Measurements from ENCODE around the gene NAA25. TPM values are rescaled to one million over a fixed set of nuclear protein-coding genes. Genes with fewer than 3 reads are reported as not detected.

The NAA25 gene
- total and polyA plus RNA-seq, 9 of the 15 experiments (the other 6 are each of a cell fraction or from before 2014, with no cell fraction given), result 26.6 to 59.6 (median 48.9) TPM

- TF ChIP-seq, protein P1, sequence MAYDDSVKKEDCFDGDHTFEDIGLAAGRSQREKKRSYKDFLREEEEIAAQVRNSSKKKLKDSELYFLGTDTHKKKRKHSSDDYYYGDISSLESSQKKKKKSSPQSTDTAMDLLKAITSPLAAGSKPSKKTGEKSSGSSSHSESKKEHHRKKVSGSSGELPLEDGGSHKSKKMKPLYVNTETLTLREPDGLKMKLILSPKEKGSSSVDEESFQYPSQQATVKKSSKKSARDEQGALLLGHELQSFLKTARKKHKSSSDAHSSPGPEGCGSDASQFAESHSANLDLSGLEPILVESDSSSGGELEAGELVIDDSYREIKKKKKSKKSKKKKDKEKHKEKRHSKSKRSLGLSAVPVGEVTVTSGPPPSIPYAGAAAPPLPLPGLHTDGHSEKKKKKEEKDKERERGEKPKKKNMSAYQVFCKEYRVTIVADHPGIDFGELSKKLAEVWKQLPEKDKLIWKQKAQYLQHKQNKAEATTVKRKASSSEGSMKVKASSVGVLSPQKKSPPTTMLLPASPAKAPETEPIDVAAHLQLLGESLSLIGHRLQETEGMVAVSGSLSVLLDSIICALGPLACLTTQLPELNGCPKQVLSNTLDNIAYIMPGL (CRISPR knock-in tag; IDR thresholded peaks at IDR 0.05), result peak; percentile 80
- TF ChIP-seq FOXJ2 (tag; IDR thresholded peaks at IDR 0.05), result 0 out of 2 replicates have a peak, but pooled peaks have one; percentile 9
- TF ChIP-seq KLF6 (CRISPR knock-in tag; IDR thresholded peaks at IDR 0.05; ENCODE audit: borderline replicate concordance), result no peak
- peak in 1 of 2 experiments; percentile 57; a peak in 1 of 4 replicates for TF ChIP-seq NONO (IDR thresholded peaks at IDR 0.05; ENCODE audit: low read depth in 2 of 2, low read length in 1 of 2)
- TF ChIP-seq HMG20A (CRISPR knock-in tag; conservative IDR thresholded peaks at IDR 0.05), result no peak
- TF ChIP-seq PTTG1 (tag; IDR thresholded peaks at IDR 0.05; ENCODE audit: low read depth), result no peak
- TF ChIP-seq YY1 (IDR thresholded peaks at IDR 0.05; ENCODE audit: borderline replicate concordance in 1 of 3, control insufficient read depth in 1 of 3, extremely low read depth in 1 of 3, insufficient read depth in 3 of 3, insufficient read length in 1 of 3, insufficient replicate concordance in 2 of 3, low read depth in 1 of 3, low read length in 2 of 3), result no peak
- TF ChIP-seq E4F1 (CRISPR knock-in tag; IDR thresholded peaks at IDR 0.05; ENCODE audit: borderline replicate concordance), result no peak
- TF ChIP-seq LARP7 (IDR thresholded peaks at IDR 0.05), result no peak
- no peak for TF ChIP-seq SETDB1 (IDR thresholded peaks at IDR 0.05; ENCODE audit: low read length)
- no peak; the same call in 1 of the 2 replicates for TF ChIP-seq ZNF707 (CRISPR knock-in tag; conservative IDR thresholded peaks at IDR 0.05)
- TF ChIP-seq THRA (IDR thresholded peaks at IDR 0.05), result no peak
- TF ChIP-seq, protein P2, sequence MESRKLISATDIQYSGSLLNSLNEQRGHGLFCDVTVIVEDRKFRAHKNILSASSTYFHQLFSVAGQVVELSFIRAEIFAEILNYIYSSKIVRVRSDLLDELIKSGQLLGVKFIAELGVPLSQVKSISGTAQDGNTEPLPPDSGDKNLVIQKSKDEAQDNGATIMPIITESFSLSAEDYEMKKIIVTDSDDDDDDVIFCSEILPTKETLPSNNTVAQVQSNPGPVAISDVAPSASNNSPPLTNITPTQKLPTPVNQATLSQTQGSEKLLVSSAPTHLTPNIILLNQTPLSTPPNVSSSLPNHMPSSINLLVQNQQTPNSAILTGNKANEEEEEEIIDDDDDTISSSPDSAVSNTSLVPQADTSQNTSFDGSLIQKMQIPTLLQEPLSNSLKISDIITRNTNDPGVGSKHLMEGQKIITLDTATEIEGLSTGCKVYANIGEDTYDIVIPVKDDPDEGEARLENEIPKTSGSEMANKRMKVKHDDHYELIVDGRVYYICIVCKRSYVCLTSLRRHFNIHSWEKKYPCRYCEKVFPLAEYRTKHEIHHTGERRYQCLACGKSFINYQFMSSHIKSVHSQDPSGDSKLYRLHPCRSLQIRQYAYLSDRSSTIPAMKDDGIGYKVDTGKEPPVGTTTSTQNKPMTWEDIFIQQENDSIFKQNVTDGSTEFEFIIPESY (CRISPR knock-in tag; IDR thresholded peaks at IDR 0.05), result no peak
- no peak for TF ChIP-seq ZNF354B (CRISPR knock-in tag; IDR thresholded peaks at IDR 0.05)
- TF ChIP-seq TEAD4 (IDR thresholded peaks at IDR 0.05; ENCODE audit: low read length), result peak; percentile 4; the same call in 1 of the 2 replicates
- no peak for TF ChIP-seq TEAD4 (CRISPR knock-in tag; IDR thresholded peaks at IDR 0.05; ENCODE audit: borderline replicate concordance)
- TF ChIP-seq HMGN3 (IDR thresholded peaks at IDR 0.05; ENCODE audit: borderline replicate concordance, extremely low read depth, insufficient read length, low read depth, low read length), result no peak
- TF ChIP-seq GABPB2 (CRISPR knock-in tag; conservative IDR thresholded peaks at IDR 0.05), result no peak
Observed at GRCh38 chr12:112013601-112014402, 94.8 kb downstream of the NAA25 start (continued).
